Measurements from ENCODE around the gene DDRGK1. TPM values are rescaled to one million over a fixed set of nuclear protein-coding genes. Genes with fewer than 3 reads are reported as not detected.

Gene DDRGK1
- total RNA-seq, 1 experiment from 2014 or later: 72.0 TPM

DNA sequence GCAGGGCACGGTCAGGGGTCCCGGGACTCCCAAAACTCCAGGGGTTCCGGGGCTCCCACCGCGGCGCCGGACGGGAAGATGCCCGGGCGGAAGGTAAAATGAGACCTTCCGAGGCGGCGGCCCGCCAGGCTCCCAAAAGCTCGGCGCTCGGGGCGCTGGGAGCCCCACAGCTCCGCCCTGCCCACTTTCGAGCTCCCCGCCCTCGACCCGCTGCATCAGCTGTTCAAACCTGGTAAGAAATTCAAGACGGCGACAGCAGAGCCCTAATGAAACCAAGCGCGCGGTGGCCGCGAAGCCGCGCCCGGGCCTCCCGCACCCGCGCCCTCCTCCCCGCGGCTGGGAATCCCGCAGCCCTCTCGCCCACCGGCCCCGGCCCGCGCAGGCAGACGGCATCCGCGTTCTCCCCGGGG lies 34.1 kb upstream of the DDRGK1 start:
- no peak overlapping the region for H3K27ac ChIP-seq (ENCODE audit: low read depth, low read length, poor library complexity, severe bottlenecking)
- intact Hi-C loops (cut with micrococcal nuclease; ENCODE audit: unreplicated experiment): no loop called here
- peak; percentile 50 for DNase-seq (ENCODE audit: low spot score)
- peak overlapping the region; percentile 48 for H3K4me3 ChIP-seq (ENCODE audit: low read depth, low read length, poor library complexity, severe bottlenecking)
- H3K27me3 ChIP-seq (replicated peaks; ENCODE audit: insufficient read depth, low read depth, low read length, poor library complexity): peaks cover 44% of the 10 kb centered on the region
- no peaks in the 10 kb centered on the region for H3K9me3 ChIP-seq (ENCODE audit: low read depth, low read length, poor library complexity, severe bottlenecking)
- no peaks in the 10 kb centered on the region for H3K36me3 ChIP-seq (ENCODE audit: insufficient read depth, low read length, poor library complexity, severe bottlenecking)
- BruUV-seq (replicated peaks): no TSS peak
- H3K4me1 ChIP-seq (ENCODE audit: insufficient read depth, low read length, poor library complexity, severe bottlenecking): peaks cover 9% of the 10 kb centered on the region
- CTCF ChIA-PET: interaction anchor here (0.6 to 0.7 kb wide), 2 partner anchors 19 to 48 kb away, joined by 3 read pairs; no protein-coding TSS in a partner anchor
- TF ChIP-seq, protein P1, sequence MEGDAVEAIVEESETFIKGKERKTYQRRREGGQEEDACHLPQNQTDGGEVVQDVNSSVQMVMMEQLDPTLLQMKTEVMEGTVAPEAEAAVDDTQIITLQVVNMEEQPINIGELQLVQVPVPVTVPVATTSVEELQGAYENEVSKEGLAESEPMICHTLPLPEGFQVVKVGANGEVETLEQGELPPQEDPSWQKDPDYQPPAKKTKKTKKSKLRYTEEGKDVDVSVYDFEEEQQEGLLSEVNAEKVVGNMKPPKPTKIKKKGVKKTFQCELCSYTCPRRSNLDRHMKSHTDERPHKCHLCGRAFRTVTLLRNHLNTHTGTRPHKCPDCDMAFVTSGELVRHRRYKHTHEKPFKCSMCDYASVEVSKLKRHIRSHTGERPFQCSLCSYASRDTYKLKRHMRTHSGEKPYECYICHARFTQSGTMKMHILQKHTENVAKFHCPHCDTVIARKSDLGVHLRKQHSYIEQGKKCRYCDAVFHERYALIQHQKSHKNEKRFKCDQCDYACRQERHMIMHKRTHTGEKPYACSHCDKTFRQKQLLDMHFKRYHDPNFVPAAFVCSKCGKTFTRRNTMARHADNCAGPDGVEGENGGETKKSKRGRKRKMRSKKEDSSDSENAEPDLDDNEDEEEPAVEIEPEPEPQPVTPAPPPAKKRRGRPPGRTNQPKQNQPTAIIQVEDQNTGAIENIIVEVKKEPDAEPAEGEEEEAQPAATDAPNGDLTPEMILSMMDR (conservative IDR thresholded peaks at IDR 0.05; ENCODE audit: low read depth, low read length): no peak
- no peak for TF ChIP-seq EZH2 (IDR thresholded peaks at IDR 0.05; ENCODE audit: borderline replicate concordance, low read depth, low read length, poor library complexity, severe bottlenecking)
- POLR2A ChIA-PET (ENCODE audit: low non-redundant PET): no interaction called here

DNA sequence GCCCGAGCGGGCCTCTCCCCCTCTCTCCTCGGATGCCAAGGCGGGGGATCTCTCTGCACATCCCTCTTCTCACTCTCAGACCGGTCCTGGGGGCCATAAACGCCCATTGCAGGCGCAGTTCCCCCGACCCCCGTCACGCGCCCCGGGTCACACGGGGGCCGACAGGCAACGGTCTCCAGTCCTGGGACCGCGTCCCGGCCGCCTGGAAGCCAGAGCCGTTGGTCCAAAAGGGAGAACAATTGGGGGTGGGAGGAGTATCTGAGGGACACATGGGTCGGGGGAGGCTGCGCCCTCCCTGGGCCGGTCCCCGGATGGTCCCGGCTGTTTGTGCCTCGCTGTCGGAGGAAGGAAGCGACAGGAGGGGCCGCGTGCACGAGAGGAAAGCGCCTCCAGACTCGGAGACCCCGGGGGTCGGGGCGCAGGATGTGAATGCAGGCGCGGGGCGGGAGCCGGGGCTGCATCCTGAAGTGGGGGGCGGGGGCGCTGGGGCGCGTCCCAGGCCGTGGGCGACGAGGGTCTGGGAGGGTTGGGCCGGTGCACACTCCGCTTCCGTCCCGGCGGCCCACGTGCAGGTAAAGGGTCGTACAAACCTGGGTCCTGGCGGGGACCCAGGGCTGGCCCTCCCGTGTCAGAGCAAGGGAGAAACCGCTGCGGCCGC lies 33.6 kb upstream of the DDRGK1 start:
- CTCF ChIA-PET: interaction anchor here (0.7 kb wide), 1 partner anchor 19 kb away, joined by 3 read pairs; no protein-coding TSS in a partner anchor
- H3K4me3 ChIP-seq (ENCODE audit: low read depth, low read length, poor library complexity, severe bottlenecking): peak overlapping the region; percentile 48
- TF ChIP-seq, protein P1 (conservative IDR thresholded peaks at IDR 0.05; ENCODE audit: low read depth, low read length): no peak
- TF ChIP-seq EZH2 (IDR thresholded peaks at IDR 0.05; ENCODE audit: borderline replicate concordance, low read depth, low read length, poor library complexity, severe bottlenecking): peak; percentile 35
- H3K9me3 ChIP-seq (ENCODE audit: low read depth, low read length, poor library complexity, severe bottlenecking): no peaks in the 10 kb centered on the region
- H3K36me3 ChIP-seq (ENCODE audit: insufficient read depth, low read length, poor library complexity, severe bottlenecking): no peaks in the 10 kb centered on the region
- H3K4me1 ChIP-seq (ENCODE audit: insufficient read depth, low read length, poor library complexity, severe bottlenecking): peaks cover 9% of the 10 kb centered on the region
- no peak overlapping the region for H3K27ac ChIP-seq (ENCODE audit: low read depth, low read length, poor library complexity, severe bottlenecking)
- intact Hi-C loops (cut with micrococcal nuclease; ENCODE audit: unreplicated experiment): no loop called here
- BruUV-seq (replicated peaks): no TSS peak
- POLR2A ChIA-PET (ENCODE audit: low non-redundant PET): no interaction called here
- DNase-seq (ENCODE audit: low spot score): no peak
- peaks cover 44% of the 10 kb centered on the region for H3K27me3 ChIP-seq (replicated peaks; ENCODE audit: insufficient read depth, low read depth, low read length, poor library complexity)

DNA sequence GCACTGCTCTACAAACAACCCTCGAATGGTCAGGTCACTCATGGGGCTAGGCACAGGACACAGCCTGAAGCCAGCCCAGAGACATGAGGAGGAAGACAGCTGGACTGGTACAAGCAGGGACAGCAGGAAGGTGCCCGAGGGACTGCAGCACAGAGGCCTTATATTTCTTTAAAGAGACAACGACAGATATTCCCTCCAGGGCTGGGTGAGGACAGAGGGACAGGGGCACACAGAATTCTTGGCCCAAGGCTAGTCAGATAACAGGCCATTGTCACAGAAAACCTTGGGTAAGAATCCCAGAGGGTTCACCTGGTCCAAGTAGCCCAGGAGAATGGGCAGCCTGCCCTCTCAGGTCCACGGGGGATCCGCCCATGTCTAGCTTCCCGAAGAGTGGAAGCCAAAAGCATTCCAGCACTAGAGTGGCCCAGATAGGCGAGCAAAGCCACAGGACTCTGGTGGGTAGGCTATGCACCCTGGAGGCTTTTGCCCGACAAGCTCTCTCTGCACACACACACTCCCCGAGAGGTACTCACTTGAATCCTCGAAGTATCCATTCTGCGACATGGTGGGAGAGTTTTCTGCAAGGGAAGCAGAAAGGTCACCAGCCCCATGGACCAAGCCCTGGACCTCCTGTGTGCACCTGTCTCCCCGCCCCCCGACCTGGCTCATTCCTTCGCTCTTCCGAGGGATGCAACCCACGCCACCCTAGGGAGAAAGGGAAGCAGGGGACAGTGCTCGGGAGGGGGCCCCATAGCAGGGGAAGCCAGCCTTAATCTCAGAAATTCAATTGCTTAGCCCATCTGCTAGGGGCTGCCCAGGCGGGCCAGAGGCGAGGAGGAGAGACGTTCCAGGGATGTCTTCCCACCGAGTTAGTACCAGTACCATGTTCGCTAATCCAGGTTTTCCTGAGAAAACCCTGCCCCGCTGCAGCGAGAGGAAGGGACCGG lies 32.8 kb upstream of the DDRGK1 start:
- Histone ChIP-seq H3K9me3 (ENCODE audit: low read depth, low read length, poor library complexity, severe bottlenecking) (no peaks in the 10 kb centered on the region), H3K4me3 (ENCODE audit: low read depth, low read length, poor library complexity, severe bottlenecking) (no peak overlapping the region), H3K4me1 (ENCODE audit: insufficient read depth, low read length, poor library complexity, severe bottlenecking) (peaks cover 9% of the 10 kb centered on the region), H3K27me3 (replicated peaks; ENCODE audit: insufficient read depth, low read depth, low read length, poor library complexity) (peaks cover 44% of the 10 kb centered on the region), H3K27ac (ENCODE audit: low read depth, low read length, poor library complexity, severe bottlenecking) (no peak overlapping the region), H3K36me3 (ENCODE audit: insufficient read depth, low read length, poor library complexity, severe bottlenecking) (no peaks in the 10 kb centered on the region)
- no TSS peak for BruUV-seq (replicated peaks)
- ChIA-PET POLR2A (ENCODE audit: low non-redundant PET) (no interaction called here), CTCF (no interaction called here)
- intact Hi-C loops (cut with micrococcal nuclease; ENCODE audit: unreplicated experiment): no loop called here
- no peak for DNase-seq (ENCODE audit: low spot score)
- TF ChIP-seq, protein P1 (conservative IDR thresholded peaks at IDR 0.05; ENCODE audit: low read depth, low read length): no peak
- TF ChIP-seq EZH2 (IDR thresholded peaks at IDR 0.05; ENCODE audit: borderline replicate concordance, low read depth, low read length, poor library complexity, severe bottlenecking): no peak
